Subcutaneous adipose tissue (tissue), 4 donors: ENCODE measurements around the gene ZNF597. TPM values are rescaled to one million over a fixed set of nuclear protein-coding genes. Genes with fewer than 3 reads are reported as not detected.

Source experiments
- total RNA-seq, 4 donors: library from RNA; depleted of rRNA; stranded (reverse); fragments of >200 nt; gene quantifications; one replicate each; pipeline ENCODE4 v1.1.0, GENCODE V29; 2016
- TF ChIP-seq, protein P1 (sequence below): fragments of 450-650 bp; IDR thresholded peaks from one replicate; pipeline ENCODE4 v1.5.1; 2016; ENCODE audit warnings: low read depth, mild to moderate bottlenecking, control low read depth, antibody characterized with exemption, moderate library complexity

ZNF597 gene
- total RNA-seq, 4 donors from 2014 or later: 1.9 to 2.5 (median 2.2) TPM

GRCh38 chr16:3413730-3414379, 29.4 kb downstream of the ZNF597 start:
- TF ChIP-seq, protein P1, sequence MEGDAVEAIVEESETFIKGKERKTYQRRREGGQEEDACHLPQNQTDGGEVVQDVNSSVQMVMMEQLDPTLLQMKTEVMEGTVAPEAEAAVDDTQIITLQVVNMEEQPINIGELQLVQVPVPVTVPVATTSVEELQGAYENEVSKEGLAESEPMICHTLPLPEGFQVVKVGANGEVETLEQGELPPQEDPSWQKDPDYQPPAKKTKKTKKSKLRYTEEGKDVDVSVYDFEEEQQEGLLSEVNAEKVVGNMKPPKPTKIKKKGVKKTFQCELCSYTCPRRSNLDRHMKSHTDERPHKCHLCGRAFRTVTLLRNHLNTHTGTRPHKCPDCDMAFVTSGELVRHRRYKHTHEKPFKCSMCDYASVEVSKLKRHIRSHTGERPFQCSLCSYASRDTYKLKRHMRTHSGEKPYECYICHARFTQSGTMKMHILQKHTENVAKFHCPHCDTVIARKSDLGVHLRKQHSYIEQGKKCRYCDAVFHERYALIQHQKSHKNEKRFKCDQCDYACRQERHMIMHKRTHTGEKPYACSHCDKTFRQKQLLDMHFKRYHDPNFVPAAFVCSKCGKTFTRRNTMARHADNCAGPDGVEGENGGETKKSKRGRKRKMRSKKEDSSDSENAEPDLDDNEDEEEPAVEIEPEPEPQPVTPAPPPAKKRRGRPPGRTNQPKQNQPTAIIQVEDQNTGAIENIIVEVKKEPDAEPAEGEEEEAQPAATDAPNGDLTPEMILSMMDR: no peak

DNA sequence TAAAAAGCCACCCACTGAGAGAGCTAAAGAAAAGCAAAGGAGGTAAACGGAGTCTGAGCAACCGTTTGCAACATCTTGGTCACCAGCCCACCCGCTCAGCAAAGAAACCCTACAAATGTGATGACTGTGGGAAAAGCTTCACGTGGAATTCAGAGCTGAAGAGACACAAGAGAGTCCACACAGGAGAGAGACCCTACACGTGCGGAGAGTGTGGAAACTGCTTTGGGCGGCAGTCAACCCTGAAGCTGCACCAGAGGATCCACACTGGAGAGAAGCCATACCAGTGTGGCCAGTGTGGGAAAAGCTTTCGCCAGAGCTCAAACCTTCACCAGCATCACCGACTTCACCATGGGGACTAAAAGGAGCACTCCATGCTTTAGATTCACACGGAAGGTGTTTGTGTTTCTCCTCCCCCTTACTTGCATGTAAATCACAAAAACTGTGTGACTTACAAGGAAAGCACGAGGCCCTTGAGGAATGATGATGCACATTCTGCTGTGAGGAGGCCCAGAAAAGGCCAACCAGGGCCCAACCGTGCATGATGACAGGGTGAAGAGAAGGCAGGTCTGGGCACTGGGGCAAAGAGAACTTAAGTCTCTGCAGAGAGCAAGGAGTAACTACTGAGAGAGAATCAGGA, 34.6 kb downstream of the ZNF597 start:
- TF ChIP-seq, protein P1: no peak

- TF ChIP-seq, protein P1: no peak
Measured at GRCh38 chr16:3401719-3402397, 41.4 kb downstream of the ZNF597 start.

- TF ChIP-seq, protein P1: no peak
Measured at GRCh38 chr16:3400779-3401688, 42.3 kb downstream of the ZNF597 start, which contains the start of the genes ZNF174 and ZSCAN32. TSS of gene ZNF174 (plus strand) at chr16:3401215. CDS start at chr16:3402005, 790 bp downstream. TSS of gene ZSCAN32 (minus strand) at chr16:3401004. CDS start at chr16:3397557, 3,447 bp downstream.

GRCh38 chr16:3400446-3400778, 42.9 kb downstream of the ZNF597 start:
- TF ChIP-seq, protein P1: no peak

GRCh38 chr16:3389663-3390338, 53.5 kb downstream of the ZNF597 start:
- TF ChIP-seq, protein P1: no peak
